Measurements from ENCODE around the gene EXOC4.

Gene EXOC4

DNA sequence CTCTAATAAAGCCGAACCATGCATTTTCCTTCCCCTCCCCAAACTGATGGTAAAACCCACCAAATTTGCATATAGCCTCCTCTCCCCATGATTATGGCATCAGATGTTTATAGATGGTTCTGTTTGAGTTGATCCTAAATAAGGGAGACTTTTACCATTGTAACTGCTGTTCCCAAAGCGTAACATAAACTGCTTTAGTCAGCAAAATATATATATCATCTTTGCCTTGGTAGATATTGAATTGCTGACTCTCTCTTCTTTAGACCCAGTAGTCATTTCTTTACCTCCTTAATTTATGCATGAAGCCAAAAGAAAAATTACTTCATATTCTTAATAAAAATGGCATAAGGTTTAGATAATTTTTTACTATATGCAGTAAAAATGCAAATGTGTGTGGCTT lies 788.1 kb downstream of the EXOC4 start:
- TF ChIP-seq CTCF (IDR thresholded peaks at IDR 0.05; ENCODE audit: insufficient read depth, low read depth, low read length, missing control alignments): no peak
- no peak for DNase-seq (ENCODE audit: low read depth)

GRCh38 chr7:134041477-134041876 lies 788.6 kb downstream of the EXOC4 start:
- no peak for DNase-seq (ENCODE audit: low read depth)
- no peak for TF ChIP-seq CTCF (IDR thresholded peaks at IDR 0.05; ENCODE audit: insufficient read depth, low read depth, low read length, missing control alignments)
- no peak overlapping the region for H3K4me3 ChIP-seq (ENCODE audit: low read length)

More for the DNA sequence above, 788.1 kb downstream of the EXOC4 start:
- H3K4me3 ChIP-seq (ENCODE audit: low read length): no peak overlapping the region

GRCh38 chr7:134042307-134042706 lies 789.4 kb downstream of the EXOC4 start:
- H3K4me3 ChIP-seq (ENCODE audit: low read length): no peak overlapping the region
- no peak for DNase-seq (ENCODE audit: low read depth)
- no peak for TF ChIP-seq CTCF (IDR thresholded peaks at IDR 0.05; ENCODE audit: insufficient read depth, low read depth, low read length, missing control alignments)

DNA sequence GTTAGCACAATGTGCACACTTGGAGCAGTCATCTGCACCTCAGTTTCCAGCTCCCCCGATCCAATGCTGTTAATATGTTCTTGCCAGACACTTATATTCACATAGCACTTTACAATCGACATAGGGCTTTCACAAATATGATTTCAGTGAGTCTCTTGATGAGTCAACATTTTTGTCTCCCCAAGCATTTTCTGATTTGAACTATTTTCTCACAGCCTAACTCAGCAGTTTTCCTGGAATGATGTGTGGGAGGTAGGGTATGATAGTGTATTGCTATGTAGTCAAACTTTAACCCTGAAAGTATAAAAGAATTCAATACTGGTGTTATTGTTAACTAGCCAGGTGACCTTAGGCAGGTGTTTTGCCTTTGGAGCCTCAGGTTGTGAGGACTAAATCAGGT lies 791.8 kb downstream of the EXOC4 start:
- TF ChIP-seq CTCF (IDR thresholded peaks at IDR 0.05; ENCODE audit: insufficient read depth, low read depth, low read length, missing control alignments): no peak
- no peak overlapping the region for H3K4me3 ChIP-seq (ENCODE audit: low read length)
- no peak for DNase-seq (ENCODE audit: low read depth)

DNA sequence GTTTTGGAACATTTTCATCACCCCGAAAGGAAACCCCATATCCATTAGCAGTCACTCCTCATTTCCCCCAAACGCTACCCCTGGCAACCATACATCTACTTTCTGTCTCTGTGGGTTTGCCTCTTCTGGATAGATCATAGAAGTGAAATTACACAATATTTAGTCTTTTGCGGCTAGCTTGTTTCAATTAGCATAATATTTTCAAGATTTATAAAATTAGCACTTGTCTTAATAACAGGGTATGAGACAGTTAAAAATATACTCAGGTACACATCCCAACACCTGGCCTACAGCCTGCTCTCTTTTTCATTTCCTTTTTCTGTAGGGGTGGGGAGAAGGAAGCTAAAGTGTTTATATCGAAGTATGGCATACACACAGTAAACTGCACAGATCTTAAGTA lies 792.8 kb downstream of the EXOC4 start:
- H3K4me3 ChIP-seq (ENCODE audit: low read length): no peak overlapping the region
- TF ChIP-seq CTCF (IDR thresholded peaks at IDR 0.05; ENCODE audit: insufficient read depth, low read depth, low read length, missing control alignments): no peak
- no peak for DNase-seq (ENCODE audit: low read depth)

DNA sequence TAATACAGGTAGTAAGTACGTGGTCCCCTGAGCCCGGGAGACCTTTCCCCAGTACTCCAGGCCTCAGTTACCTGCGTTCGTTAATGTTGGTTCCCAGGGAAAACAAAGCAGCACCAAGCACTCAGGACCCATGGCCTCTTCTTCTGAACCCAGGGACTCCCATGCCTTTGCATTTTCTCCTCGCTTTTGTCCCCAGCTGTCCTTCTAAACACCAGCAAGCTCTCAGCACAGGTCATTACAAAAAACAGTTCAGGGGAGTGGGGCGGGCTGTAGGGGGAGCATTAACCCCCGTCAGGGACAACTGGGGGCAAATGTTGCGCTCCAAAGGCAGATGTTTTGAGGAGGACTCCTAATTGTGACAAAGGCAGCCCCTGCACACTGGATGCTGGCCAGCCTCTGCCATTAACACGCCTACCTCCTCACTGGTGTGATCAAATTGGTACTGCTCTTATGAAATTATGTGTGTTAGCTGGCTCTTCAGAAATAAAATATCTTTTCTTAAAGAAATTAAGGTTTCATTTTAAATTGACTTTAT lies 793.8 kb downstream of the EXOC4 start:
- DNase-seq (ENCODE audit: low read depth): no peak
- no peak overlapping the region for H3K4me3 ChIP-seq (ENCODE audit: low read length)
- no peak for TF ChIP-seq CTCF (IDR thresholded peaks at IDR 0.05; ENCODE audit: insufficient read depth, low read depth, low read length, missing control alignments)

DNA sequence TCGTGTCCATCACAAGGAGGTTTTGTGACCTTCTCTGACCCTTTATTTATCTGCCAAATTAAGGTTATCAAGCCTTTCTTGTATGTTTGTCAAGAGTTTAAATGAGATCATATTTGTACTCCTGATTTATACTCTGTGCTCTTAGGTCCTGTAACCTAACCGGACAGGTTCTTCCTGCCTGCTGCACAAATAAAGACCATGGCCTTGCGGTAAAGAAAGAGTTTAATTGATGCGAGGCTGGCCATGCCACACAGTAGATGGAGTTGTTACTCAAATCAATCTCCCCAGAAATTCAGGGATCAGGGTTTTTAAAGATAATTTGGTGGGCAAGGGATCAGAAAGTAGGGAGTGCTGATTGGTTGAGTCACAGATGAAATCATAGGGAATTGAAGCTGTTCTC lies 794.8 kb downstream of the EXOC4 start:
- no peak overlapping the region for H3K4me3 ChIP-seq (ENCODE audit: low read length)
- TF ChIP-seq CTCF (IDR thresholded peaks at IDR 0.05; ENCODE audit: insufficient read depth, low read depth, low read length, missing control alignments): no peak
- no peak for DNase-seq (ENCODE audit: low read depth)
